Skin of body (tissue), 2 donors: ENCODE data around the gene C8A. TPM values are rescaled to one million over a fixed set of nuclear protein-coding genes. Genes with fewer than 3 reads are reported as not detected.

Source experiments
- DNase-seq: peaks from one replicate; lab custom pipeline; 2025; lab: John Stamatoyannopoulos, UW
- total RNA-seq: library from RNA; depleted of rRNA; stranded (reverse); fragments of >200 nt; gene quantifications from one replicate; pipeline ENCODE4 v1.2.3, GENCODE V29; 2014

C8A gene
- not detected for total RNA-seq

- DNase-seq = no peak
Observed at GRCh38 chr1:56854521-56855099, at the start of gene C8A. Gene C8A (plus strand): TSS chr1:56854797. CDS start chr1:56854902, 105 bp downstream.

GRCh38 chr1:56806804-56807203 is 47.8 kb upstream of the C8A start:
- no peak for DNase-seq

DNA sequence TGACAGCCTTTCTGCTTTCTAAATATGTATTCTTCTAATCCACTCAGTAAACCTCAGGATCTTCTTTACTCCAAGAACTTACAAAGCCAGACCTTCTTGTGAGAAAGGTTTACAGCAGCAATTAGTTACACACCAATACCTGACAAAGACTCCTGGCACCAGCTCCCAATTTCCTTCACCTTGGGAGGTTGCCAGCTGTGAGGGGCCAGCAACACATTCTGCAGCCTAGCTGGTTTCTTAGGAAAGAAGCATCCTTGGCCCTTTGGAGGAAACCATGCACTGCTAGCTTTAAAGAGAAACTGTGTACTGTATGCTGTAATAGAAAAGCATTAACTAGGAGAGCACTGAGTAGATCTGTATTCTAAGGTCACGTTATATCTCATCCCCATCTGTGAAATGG is 46.2 kb upstream of the C8A start:
- no peak for DNase-seq

DNA sequence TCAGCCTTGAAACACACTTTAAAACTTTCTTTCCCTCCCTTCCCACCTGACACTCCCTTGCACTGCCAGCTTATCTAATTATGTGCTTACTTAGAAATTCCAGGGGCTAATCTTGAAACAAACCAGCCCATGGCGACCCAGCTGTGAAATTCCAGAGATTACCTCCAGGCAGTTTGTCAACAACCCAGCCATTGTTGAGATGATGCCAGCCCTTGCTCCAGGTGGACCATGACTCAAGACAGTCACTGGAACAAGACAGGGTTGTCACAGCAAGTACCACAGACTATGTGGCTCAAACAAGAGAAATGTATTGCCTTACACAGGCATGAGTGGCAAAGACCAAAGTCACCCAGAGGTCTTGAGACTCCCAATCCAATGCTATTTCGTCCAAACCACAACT is 43.3 kb upstream of the C8A start:
- DNase-seq = no peak

- no peak for DNase-seq
Observed at GRCh38 chr1:56814205-56814604, 40.4 kb upstream of the C8A start.

- DNase-seq = no peak
Observed at GRCh38 chr1:56816264-56816663, 38.3 kb upstream of the C8A start.

GRCh38 chr1:56816909-56817308 is 37.7 kb upstream of the C8A start:
- DNase-seq = no peak

GRCh38 chr1:56817716-56818463 is 36.7 kb upstream of the C8A start:
- DNase-seq = no peak

- no peak for DNase-seq
Observed at GRCh38 chr1:56819387-56819899, 35.2 kb upstream of the C8A start, which contains the start of gene FYB2. Gene FYB2 (minus strand): TSS chr1:56819404. CDS start chr1:56819290, 114 bp downstream.

- DNase-seq = no peak
Observed at GRCh38 chr1:56820755-56821461, 33.7 kb upstream of the C8A start.

DNA sequence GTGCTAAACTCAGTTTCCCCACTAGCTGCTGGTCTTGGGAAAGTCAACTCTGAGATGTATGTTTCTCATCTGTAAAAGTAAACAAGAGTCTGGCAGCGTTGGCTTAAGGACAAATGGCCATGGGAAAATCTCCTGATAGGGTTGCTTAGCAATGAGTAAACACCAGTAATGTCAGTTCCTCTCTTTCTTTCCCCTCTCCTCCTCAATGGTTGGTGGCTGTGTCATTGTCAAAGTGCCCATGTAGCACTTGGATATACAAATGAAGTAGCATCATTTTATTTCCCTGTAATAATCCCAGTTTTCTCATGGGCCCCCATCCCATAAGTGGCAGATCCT is 33.2 kb upstream of the C8A start:
- DNase-seq = no peak

- DNase-seq = no peak
Observed at GRCh38 chr1:56824271-56824670, 30.3 kb upstream of the C8A start.

- DNase-seq = no peak
Observed at GRCh38 chr1:56824938-56825337, 29.7 kb upstream of the C8A start.

- DNase-seq = no peak
Observed at GRCh38 chr1:56825436-56825835, 29.2 kb upstream of the C8A start.

- DNase-seq = no peak
Observed at GRCh38 chr1:56827711-56828110, 26.9 kb upstream of the C8A start.

GRCh38 chr1:56830052-56830451 is 24.5 kb upstream of the C8A start:
- DNase-seq = no peak

DNA sequence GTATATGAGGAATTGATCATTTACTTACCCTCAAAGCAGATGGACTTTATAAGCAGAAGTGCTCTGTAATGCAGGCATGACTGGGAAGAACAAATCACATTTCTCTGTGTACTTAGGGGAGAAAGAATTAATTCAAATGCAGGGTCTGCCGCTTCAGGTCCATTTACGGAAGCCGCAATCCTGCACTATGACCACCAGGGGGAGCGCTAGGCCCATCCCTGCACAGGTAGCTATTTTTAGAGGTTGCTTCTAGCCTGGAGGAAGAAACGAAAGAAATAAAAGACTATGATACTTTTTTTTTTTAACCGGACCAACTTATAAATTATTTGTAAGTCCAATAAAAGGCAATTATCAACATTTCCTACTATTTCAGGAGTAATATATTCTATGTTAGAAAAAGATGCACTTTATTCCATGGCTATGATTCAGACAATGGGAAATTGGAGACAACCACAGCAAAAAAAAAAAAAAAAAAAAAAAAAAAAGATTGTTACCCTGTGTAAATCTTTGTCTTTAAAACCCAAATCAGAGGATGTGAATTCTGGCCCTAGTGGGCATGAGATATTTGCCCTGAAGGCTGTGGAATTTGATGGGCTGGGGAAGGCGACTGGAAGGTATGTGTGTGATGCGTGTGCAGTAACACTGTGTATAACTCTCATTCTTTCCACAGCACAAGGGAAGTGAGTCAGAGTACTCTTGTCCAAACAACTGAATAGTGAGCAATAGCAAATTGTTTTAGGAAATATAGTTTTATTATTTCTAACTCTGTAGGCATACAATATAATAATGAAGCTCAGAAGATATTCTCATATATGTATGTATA is 22.5 kb upstream of the C8A start:
- DNase-seq = peak; percentile 77

DNA sequence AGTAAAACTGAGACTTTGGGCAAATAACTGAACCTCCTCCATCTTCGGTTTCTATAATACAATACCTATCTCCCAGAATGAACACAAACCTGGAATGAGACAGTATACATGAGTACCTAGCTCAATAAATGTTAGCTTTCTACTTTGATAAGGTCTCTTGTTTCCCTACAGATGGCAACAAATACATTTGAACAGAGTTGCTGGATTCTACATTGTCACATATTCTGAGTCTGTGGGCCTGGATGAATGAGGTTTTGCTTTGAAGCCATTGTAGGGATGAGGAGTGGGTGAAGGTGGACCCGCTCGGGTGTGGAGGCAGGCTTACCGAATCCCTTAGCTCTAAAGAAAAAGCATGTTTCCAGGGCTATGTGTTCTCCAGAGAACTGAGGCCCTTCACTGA is 21.5 kb upstream of the C8A start:
- DNase-seq = no peak

DNA sequence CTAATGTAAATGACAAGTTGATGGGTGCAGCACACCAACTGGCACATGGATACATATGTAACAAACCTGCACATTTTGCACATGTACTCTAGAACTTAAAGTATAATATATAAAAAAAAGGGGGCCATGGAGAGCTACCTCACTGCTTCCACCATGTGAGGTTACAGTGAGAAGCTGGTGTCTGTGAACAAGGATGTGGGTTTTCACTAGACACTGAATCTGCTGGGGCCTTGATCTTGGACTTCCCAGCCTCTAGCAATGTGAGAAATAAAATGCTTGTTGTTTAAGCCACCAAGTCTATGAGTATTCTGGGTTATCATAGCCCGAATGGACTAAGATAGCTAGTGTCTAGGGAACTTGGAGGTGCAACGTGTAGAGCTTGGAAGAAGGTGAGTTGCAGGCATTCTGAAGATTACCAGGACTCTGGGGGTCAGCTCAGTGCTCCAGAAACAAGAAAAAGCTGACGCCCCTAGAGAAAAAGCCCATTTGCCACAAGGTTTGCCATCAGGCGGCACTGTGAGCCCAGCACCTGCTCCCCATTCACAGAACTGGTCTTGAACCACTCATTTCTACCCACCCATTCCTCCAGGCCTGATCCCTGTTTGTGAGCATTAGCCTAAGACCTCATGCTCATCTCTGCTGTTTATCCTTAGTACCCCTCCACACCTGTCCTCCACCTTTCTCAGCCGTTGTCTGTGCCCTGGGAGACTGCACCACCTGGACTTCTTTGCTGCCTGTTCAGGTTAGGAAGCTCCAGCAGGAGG is 20.3 kb upstream of the C8A start:
- no peak for DNase-seq

DNA sequence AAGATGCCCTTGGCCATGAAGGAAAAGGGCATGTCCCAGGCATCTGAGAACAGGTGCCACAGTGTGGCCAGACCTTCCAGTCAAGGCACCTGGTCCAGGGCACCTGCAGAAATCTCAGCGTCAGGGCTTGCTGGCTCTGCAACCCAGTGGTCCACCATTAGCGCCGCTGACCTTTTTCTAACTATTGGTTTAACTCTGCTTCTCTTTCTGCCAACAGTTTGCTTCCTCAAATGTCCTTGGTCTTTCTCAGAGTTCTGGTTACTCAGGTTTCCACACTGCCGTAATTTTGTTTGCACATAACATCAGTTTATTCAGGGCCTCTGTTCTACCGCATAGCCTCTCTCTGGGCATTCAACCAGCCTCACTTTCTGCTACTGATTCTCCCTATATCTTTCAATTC is 18.9 kb upstream of the C8A start:
- DNase-seq = no peak

DNA sequence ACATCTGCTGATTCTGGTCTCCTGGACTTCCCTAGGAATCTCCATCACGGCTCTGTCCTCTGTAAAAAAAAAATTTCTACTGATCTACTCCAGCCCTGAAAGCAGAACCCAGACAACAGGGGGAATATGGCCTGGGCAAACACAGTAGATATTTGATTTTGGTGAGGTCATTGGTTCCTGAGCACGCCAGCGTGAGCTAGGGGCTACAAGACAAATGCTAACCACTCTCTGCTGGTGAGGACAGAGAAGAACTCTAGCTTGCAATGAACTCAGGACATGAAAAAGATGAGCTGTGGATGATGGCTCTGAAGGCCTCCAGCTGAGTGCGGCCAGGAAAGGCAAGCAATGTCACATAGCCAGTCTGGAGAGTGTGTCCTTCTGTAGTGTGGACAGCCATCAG is 18.2 kb upstream of the C8A start:
- DNase-seq = no peak
